ENCODE results near the gene FGD3. TPM values are rescaled to one million over a fixed set of nuclear protein-coding genes. Genes with fewer than 3 reads are reported as not detected.

The FGD3 gene
- total RNA-seq, 1 donor from 2014 or later: 0.09 TPM

DNA sequence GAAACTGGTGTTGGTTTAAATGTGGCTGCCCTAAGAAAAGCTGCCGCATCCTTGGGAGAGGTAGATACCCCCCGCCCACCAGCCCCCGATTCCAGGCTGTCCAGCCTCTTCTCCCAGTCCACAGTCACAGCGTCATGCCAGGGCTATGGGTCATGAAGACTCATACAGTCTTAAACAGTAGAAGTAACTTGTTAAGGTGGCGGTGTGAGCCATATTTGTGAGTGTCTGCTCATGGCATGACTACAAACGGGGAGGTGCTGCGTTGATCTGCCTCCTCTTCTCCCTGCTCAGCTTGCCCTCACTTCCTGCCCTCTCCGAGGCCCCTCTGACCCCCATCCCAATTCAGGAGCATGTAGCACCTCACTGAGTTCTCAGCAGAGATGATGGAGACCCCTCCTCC, 20.8 kb downstream of the FGD3 start:
- no peak for TF ChIP-seq EZH2 (IDR thresholded peaks at IDR 0.05; ENCODE audit: insufficient read depth, low read length)
- TF ChIP-seq, protein P1, sequence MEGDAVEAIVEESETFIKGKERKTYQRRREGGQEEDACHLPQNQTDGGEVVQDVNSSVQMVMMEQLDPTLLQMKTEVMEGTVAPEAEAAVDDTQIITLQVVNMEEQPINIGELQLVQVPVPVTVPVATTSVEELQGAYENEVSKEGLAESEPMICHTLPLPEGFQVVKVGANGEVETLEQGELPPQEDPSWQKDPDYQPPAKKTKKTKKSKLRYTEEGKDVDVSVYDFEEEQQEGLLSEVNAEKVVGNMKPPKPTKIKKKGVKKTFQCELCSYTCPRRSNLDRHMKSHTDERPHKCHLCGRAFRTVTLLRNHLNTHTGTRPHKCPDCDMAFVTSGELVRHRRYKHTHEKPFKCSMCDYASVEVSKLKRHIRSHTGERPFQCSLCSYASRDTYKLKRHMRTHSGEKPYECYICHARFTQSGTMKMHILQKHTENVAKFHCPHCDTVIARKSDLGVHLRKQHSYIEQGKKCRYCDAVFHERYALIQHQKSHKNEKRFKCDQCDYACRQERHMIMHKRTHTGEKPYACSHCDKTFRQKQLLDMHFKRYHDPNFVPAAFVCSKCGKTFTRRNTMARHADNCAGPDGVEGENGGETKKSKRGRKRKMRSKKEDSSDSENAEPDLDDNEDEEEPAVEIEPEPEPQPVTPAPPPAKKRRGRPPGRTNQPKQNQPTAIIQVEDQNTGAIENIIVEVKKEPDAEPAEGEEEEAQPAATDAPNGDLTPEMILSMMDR (IDR thresholded peaks at IDR 0.05; ENCODE audit: insufficient read depth, low read depth, low read length): no peak
- Mint-ChIP-seq H3K4me3 (ENCODE audit: unreplicated experiment) (no peak overlapping the region), H3K9me3 (ENCODE audit: unreplicated experiment) (no peaks in the 10 kb centered on the region), H3K36me3 (ENCODE audit: low read depth, unreplicated experiment) (no peaks in the 10 kb centered on the region), H3K4me1 (ENCODE audit: low read depth, unreplicated experiment) (peaks cover 3% of the 10 kb centered on the region), H3K27ac (ENCODE audit: unreplicated experiment) (no peak overlapping the region), H3K27me3 (ENCODE audit: low read depth, unreplicated experiment) (peaks cover 15% of the 10 kb centered on the region)
- Histone ChIP-seq H3K79me2 (ENCODE audit: insufficient read depth, low read length) (no peaks in the 10 kb centered on the region), H3K36me3 (ENCODE audit: insufficient read depth, low read length) (no peaks in the 10 kb centered on the region), H2AFZ (ENCODE audit: low read depth, low read length) (no peak overlapping the region), H3K4me2 (ENCODE audit: low read length) (no peak overlapping the region), H3K27ac (ENCODE audit: low read depth, low read length) (no peak overlapping the region), H4K20me1 (ENCODE audit: insufficient read depth, low read length) (no peaks in the 10 kb centered on the region), H3K4me3 (ENCODE audit: insufficient read depth, low read depth, low read length) (no peak overlapping the region), H3K9ac (ENCODE audit: low read length) (no peak overlapping the region), H3K27me3 (ENCODE audit: insufficient read depth, low read length) (no peaks in the 10 kb centered on the region), H3K9me3 (ENCODE audit: insufficient read depth, low read depth, low read length) (no peaks in the 10 kb centered on the region), H3K4me1 (ENCODE audit: insufficient read depth, low read length) (peaks cover 4% of the 10 kb centered on the region)
- FAIRE-seq: no peak
- no peak for DNase-seq (ENCODE audit: low read depth)

- Mint-ChIP-seq H3K4me3 (ENCODE audit: unreplicated experiment) (no peak overlapping the region), H3K4me1 (ENCODE audit: low read depth, unreplicated experiment) (peaks cover 3% of the 10 kb centered on the region), H3K36me3 (ENCODE audit: low read depth, unreplicated experiment) (no peaks in the 10 kb centered on the region), H3K27ac (ENCODE audit: unreplicated experiment) (peak overlapping the region; percentile 41), H3K27me3 (ENCODE audit: low read depth, unreplicated experiment) (peaks cover 6% of the 10 kb centered on the region), H3K9me3 (ENCODE audit: unreplicated experiment) (peaks cover 4% of the 10 kb centered on the region)
- no peak for FAIRE-seq
- Histone ChIP-seq H3K4me3 (ENCODE audit: insufficient read depth, low read depth, low read length) (no peak overlapping the region), H2AFZ (ENCODE audit: low read depth, low read length) (no peak overlapping the region), H3K27ac (ENCODE audit: low read depth, low read length) (no peak overlapping the region), H3K4me1 (ENCODE audit: insufficient read depth, low read length) (peaks cover 4% of the 10 kb centered on the region), H3K27me3 (ENCODE audit: insufficient read depth, low read length) (no peaks in the 10 kb centered on the region), H4K20me1 (ENCODE audit: insufficient read depth, low read length) (no peaks in the 10 kb centered on the region), H3K36me3 (ENCODE audit: insufficient read depth, low read length) (no peaks in the 10 kb centered on the region), H3K4me2 (ENCODE audit: low read length) (peak overlapping the region; percentile 45), H3K9me3 (ENCODE audit: insufficient read depth, low read depth, low read length) (no peaks in the 10 kb centered on the region), H3K9ac (ENCODE audit: low read length) (no peak overlapping the region), H3K79me2 (ENCODE audit: insufficient read depth, low read length) (no peaks in the 10 kb centered on the region)
- DNase-seq (ENCODE audit: low read depth): no peak
- TF ChIP-seq, protein P1 (IDR thresholded peaks at IDR 0.05; ENCODE audit: insufficient read depth, low read depth, low read length): no peak
- TF ChIP-seq EZH2 (IDR thresholded peaks at IDR 0.05; ENCODE audit: insufficient read depth, low read length): no peak
These were observed 22.5 kb downstream of the FGD3 start for GRCh38 chr9:92969516-92970466.

GRCh38 chr9:92970467-92970923, 23.2 kb downstream of the FGD3 start:
- Mint-ChIP-seq H3K4me1 (ENCODE audit: low read depth, unreplicated experiment) (peaks cover 3% of the 10 kb centered on the region), H3K36me3 (ENCODE audit: low read depth, unreplicated experiment) (no peaks in the 10 kb centered on the region), H3K27ac (ENCODE audit: unreplicated experiment) (no peak overlapping the region), H3K27me3 (ENCODE audit: low read depth, unreplicated experiment) (peaks cover 6% of the 10 kb centered on the region), H3K9me3 (ENCODE audit: unreplicated experiment) (peaks cover 6% of the 10 kb centered on the region), H3K4me3 (ENCODE audit: unreplicated experiment) (no peak overlapping the region)
- Histone ChIP-seq H2AFZ (ENCODE audit: low read depth, low read length) (no peak overlapping the region), H3K4me1 (ENCODE audit: insufficient read depth, low read length) (peaks cover 4% of the 10 kb centered on the region), H3K27me3 (ENCODE audit: insufficient read depth, low read length) (no peaks in the 10 kb centered on the region), H4K20me1 (ENCODE audit: insufficient read depth, low read length) (no peaks in the 10 kb centered on the region), H3K9ac (ENCODE audit: low read length) (no peak overlapping the region), H3K36me3 (ENCODE audit: insufficient read depth, low read length) (no peaks in the 10 kb centered on the region), H3K4me3 (ENCODE audit: insufficient read depth, low read depth, low read length) (no peak overlapping the region), H3K4me2 (ENCODE audit: low read length) (peak overlapping the region; percentile 45), H3K79me2 (ENCODE audit: insufficient read depth, low read length) (no peaks in the 10 kb centered on the region), H3K27ac (ENCODE audit: low read depth, low read length) (no peak overlapping the region), H3K9me3 (ENCODE audit: insufficient read depth, low read depth, low read length) (no peaks in the 10 kb centered on the region)
- peak; percentile 9 for FAIRE-seq
- TF ChIP-seq, protein P1 (IDR thresholded peaks at IDR 0.05; ENCODE audit: insufficient read depth, low read depth, low read length): no peak
- TF ChIP-seq EZH2 (IDR thresholded peaks at IDR 0.05; ENCODE audit: insufficient read depth, low read length): no peak
- DNase-seq (ENCODE audit: low read depth): peak; percentile 86

Data from astrocyte (in vitro differentiated cells and primary cell).